Skeletal muscle cell (primary cell): Measurements from ENCODE around the gene DSC2.
"Not testable (repeated sequence)": the region's sequence is repeated elsewhere in the genome, so short reads cannot be mapped to it uniquely, and the experiment has no call there.

Experiments used
- DNase-seq: peaks from one replicate; pipeline ENCODE4 v3.0.0-alpha.2; 2010; ENCODE audit warnings: low read depth
- H3K4me3 ChIP-seq: 2 replicates; pipeline ENCODE4 v1.5.1; 2011; ENCODE audit warnings: low read depth, mild to moderate bottlenecking, control low read depth, low read length, moderate library complexity

The DSC2 gene

GRCh38 chr18:31048216-31048615 is 54.0 kb downstream of the DSC2 start:
- no peak for DNase-seq
- H3K4me3 ChIP-seq: no peak overlapping the region

GRCh38 chr18:31046916-31047315 is 55.3 kb downstream of the DSC2 start:
- H3K4me3 ChIP-seq: no peak overlapping the region
- no peak for DNase-seq

- no peak for DNase-seq
- H3K4me3 ChIP-seq: no peak overlapping the region
Measured at GRCh38 chr18:31045599-31045998, 56.6 kb downstream of the DSC2 start.

- no peak for DNase-seq
- H3K4me3 ChIP-seq: no peak overlapping the region
Measured at GRCh38 chr18:31044926-31045325, 57.3 kb downstream of the DSC2 start.

GRCh38 chr18:31043709-31044108 is 58.5 kb downstream of the DSC2 start:
- H3K4me3 ChIP-seq: no peak overlapping the region
- no peak for DNase-seq

- DNase-seq: no peak
- H3K4me3 ChIP-seq: peak within 1 kb of the TSS; percentile 38
Measured at GRCh38 chr18:31042406-31043181, 59.6 kb downstream of the DSC2 start, which contains the start of gene DSC3. DSC3 (minus strand) TSS chr18:31042742; CDS start chr18:31042660, 82 bp downstream.

GRCh38 chr18:31042084-31042405 is 60.2 kb downstream of the DSC2 start:
- peak overlapping the region; percentile 38 for H3K4me3 ChIP-seq
- no peak for DNase-seq

- peak overlapping the region; percentile 38 for H3K4me3 ChIP-seq
- DNase-seq: no peak
Measured at GRCh38 chr18:31041271-31042083, 60.7 kb downstream of the DSC2 start.

- DNase-seq: no peak
Measured at GRCh38 chr18:31040686-31041270, 61.4 kb downstream of the DSC2 start.

GRCh38 chr18:31039426-31039825 is 62.8 kb downstream of the DSC2 start:
- no peak for DNase-seq

More at GRCh38 chr18:31040686-31041270, 61.4 kb downstream of the DSC2 start:
- H3K4me3 ChIP-seq: peak overlapping the region; percentile 38

GRCh38 chr18:31037686-31038085 is 64.5 kb downstream of the DSC2 start:
- not testable (repeated sequence) for H3K4me3 ChIP-seq, DNase-seq

More at GRCh38 chr18:31039426-31039825, 62.8 kb downstream of the DSC2 start:
- H3K4me3 ChIP-seq: no peak overlapping the region

GRCh38 chr18:31034541-31034940 is 67.7 kb downstream of the DSC2 start:
- no peak overlapping the region for H3K4me3 ChIP-seq
- DNase-seq: no peak

- H3K4me3 ChIP-seq: no peak overlapping the region
- DNase-seq: no peak
Measured at GRCh38 chr18:31030574-31031278, 71.5 kb downstream of the DSC2 start.

GRCh38 chr18:31015715-31016434 is 86.3 kb downstream of the DSC2 start:
- DNase-seq: no peak
- no peak overlapping the region for H3K4me3 ChIP-seq

GRCh38 chr18:31011455-31011854 is 90.8 kb downstream of the DSC2 start:
- DNase-seq: peak; percentile 69
- H3K4me3 ChIP-seq: not testable (repeated sequence)

GRCh38 chr18:31010601-31011000 is 91.6 kb downstream of the DSC2 start:
- DNase-seq: no peak
- H3K4me3 ChIP-seq: no peak overlapping the region
